ENCODE measurements around the gene FGF10. TPM values are rescaled to one million over a fixed set of nuclear protein-coding genes. Genes with fewer than 3 reads are reported as not detected.

Gene FGF10
- total RNA-seq, 1 experiment from 2014 or later, result not detected

GRCh38 chr5:44257653-44258365, 131.4 kb downstream of the FGF10 start:
- DNase-seq (ENCODE audit: low read depth), result no peak

- no peak for DNase-seq (ENCODE audit: low read depth)
Observed at GRCh38 chr5:44257221-44257620, 132.0 kb downstream of the FGF10 start.
